HepG2 (cell line): Measurements from ENCODE around the gene ELMOD3.

Experiments
- RBM22 ChIP-seq: fragments of 200-400 bp; formaldehyde crosslinking; optimal IDR thresholded peaks from 2 replicates; pipeline ENCODE3; 2017; ENCODE audit warnings: mild to moderate bottlenecking, low read length, moderate library complexity
- ZNF274 ChIP-seq: sonication (generic); formaldehyde crosslinking; IDR thresholded peaks from 2 replicates; pipeline ENCODE4 v1.5.1; 2020; ENCODE audit warnings: mild to moderate bottlenecking, missing genetic modification reagents

DNA sequence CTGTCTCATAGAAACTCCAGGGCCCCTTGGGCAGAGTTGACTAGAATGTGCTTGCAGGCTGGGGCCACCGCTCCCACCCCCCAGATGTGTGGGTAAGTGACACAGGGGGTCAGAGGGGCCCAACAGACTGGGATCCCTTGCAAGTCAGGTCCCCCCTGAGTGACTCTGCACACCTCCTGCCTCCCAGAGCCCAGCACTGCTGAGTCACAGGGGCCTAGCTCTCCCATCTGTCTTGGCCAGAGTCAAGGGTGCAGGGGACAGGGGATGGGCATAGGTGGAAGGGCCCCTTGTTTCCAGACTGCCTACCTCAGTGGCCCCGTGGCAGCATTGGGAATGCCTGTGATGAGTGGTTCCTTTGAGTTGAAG lies 75.3 kb downstream of the ELMOD3 start:
- TF ChIP-seq RBM22 (no peak), ZNF274 (no peak)
